GM23248 (cell line): ENCODE measurements around the gene MBTPS1.

Source experiments
- EZH2 ChIP-seq: fragments of 200-600 bp; sonication (generic); IDR thresholded peaks from 2 replicates; pipeline ENCODE4 v1.6.1; 2018; ENCODE audit warnings: antibody characterized with exemption, mild to moderate bottlenecking; ENCODE audit not compliant: insufficient read depth, poor library complexity, severe bottlenecking
- EZH2phosphoT487 ChIP-seq: fragments of 200-600 bp; sonication (generic); IDR thresholded peaks from 2 replicates; pipeline ENCODE4 v1.6.1; 2018; ENCODE audit warnings: antibody characterized with exemption, moderate library complexity, mild to moderate bottlenecking, low read depth; ENCODE audit not compliant: insufficient read depth

GRCh38 chr16:84131117-84131516 is 14.4 kb upstream of the MBTPS1 start:
- TF ChIP-seq EZH2phosphoT487 (no peak), EZH2 (no peak)
